HG03175 (cell line): ENCODE results near the gene KLHL41.
A peak's percentile ranks its signal among the peaks of the same experiment; 100 is the strongest.
"Not testable (repeated sequence)": the region's sequence is repeated elsewhere in the genome, so short reads cannot be mapped to it uniquely, and the experiment has no call there.

Experiments used
- ATAC-seq: cut with Tn5 transposase; IDR thresholded peaks from one replicate; pipeline ENCODE4 v1.9.1; 2021; ENCODE audit warnings: mild to moderate bottlenecking, moderate library complexity; ENCODE audit not compliant: unreplicated experiment

Gene KLHL41

DNA sequence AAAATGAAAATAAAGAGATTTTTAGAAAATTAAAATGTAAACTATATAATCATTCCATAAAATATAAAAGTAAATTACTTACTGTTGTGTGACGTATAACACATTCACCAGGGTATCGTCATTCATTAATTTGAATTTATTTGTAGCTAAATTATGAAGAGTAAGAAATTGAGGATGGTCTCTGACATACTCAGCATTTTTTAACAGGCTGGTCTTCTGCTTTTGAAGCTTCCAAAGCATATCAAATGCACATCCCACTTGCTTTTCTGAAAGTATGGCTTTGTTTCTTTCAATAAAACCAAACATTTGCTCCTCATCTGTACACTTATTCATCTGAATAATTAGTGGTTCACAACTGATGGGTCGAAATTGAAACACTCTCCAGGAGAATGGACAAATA is 62.1 kb downstream of the KLHL41 start:
- ATAC-seq: no peak

DNA sequence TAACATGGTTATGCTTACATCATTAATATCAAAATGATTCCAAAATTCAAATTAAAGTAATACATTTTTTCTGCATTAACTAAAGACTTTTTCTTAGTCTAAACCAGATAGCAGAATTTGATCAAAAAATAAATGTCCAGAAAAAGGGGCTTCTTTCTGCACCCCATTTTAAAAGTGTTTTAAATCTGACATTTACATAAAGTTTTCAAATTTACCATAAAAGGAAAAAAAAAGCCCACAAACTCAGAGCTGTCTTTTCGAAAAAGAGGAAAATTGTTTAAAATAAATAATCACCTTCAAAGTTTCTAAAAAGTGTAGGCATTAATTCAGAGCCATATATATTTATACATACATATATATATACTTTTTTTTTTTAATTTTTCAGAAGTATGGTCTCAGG is 62.7 kb downstream of the KLHL41 start:
- ATAC-seq: no peak

DNA sequence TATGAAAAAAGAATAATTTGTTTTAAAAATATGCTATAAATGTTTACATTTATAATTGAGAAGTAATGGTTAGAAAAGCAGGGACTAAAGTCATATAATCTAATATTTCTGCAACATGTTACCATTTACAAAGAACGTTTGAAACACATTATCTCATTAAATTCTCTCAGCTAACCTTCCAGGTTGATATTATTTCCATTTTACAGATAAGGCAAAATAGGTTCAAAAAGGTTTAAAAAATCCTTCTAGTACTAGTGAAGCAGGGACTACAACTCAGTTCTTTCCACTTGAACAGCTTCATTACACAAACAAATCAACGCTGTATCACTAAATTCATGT is 63.3 kb downstream of the KLHL41 start:
- ATAC-seq: no peak

DNA sequence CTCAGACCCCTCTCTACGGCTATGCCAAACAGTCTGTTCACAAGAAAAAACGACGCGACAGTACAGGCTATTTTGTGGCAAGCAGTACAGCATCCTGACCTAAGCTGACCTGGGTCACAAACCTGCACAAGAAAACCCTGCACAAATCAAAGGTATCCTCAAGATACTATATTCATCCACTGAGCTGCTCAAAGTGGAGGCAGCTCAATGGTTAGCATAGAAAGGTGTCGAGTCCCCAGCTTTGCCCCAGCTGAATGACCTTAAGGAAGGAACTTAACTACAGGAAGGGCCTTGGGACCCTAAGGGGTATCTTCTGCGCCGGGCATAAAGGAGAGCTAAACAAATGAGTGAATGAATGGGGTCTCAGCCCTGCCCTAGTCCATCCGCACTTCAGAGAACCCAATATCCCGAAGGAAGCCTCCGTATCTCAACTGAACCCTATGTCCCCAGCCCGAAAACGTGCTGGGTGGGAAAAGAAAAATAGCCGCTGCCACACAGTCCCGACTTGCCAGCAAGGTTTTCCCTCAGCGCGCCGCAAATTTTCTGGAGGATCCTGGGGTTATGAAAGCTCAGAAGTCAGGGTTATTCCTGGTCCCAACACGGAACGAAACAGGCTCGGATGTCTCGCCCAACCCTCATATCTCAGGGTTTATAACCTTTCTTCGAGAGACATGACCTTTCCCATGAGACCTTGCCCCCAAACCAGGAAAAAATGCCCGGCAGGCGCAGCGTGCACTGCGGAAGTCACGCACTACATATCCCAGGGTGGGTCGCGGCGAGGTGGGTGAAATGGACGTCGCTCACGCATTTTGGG is 63.9 kb downstream of the KLHL41 start, which contains the start of gene FASTKD1:
TSS of gene FASTKD1 (minus strand) at position 706 of the 814 bp plus-strand sequence. CDS start 1,836 bp downstream, outside the sequence.
- ATAC-seq: peak; percentile 99

DNA sequence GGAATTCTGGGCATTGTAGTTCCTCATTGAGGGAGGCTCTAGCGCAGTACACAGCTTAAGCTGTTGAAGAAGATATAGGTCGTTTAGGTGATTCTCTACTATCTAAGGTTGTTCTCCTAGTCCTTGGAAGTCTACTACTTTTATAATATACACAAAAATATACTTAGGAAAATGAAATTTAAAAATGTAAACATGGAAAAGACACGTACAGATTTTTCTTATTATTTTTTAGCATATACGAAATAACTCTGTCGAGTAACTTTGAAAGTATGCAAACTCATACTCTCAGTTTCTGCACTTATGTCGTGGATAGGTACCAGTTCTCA is 64.4 kb downstream of the KLHL41 start:
- no peak for ATAC-seq

DNA sequence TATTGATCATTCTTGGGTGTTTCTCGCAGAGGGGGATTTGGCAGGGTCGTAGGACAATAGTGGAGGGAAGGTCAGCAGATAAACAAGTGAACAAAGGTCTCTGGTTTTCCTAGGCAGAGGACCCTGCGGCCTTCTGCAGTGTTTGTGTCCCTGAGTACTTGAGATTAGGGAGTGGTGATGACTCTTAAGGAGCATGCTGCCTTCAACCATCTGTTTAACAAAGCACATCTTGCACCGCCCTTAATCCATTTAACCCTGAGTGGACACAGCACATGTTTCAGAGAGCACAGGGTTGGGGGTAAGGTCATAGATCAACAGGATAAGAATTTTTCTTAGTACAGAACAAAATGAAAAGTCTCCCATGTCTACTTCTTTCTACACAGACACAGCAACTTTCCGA is 65.0 kb downstream of the KLHL41 start:
- ATAC-seq: not testable (repeated sequence)

DNA sequence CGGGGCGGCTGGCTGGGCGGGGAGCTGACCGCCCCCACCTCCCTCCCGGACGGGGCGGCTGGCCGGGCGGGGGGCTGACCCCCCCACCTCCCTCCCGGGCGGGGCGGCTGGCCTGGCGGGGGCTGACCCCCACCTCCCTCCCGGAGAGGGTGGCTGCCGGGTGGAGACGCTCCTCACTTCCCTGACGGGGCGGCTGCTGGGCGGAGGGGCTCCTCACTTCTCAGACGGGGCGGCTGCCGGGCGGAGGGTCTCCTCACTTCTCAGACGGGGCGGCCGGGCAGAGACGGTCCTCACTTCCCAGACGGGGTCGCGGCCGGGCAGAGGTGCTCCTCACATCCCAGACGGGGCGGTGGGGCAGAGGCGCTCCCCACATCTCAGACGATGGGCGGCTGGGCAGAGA is 65.8 kb downstream of the KLHL41 start:
- not testable (repeated sequence) for ATAC-seq
